GM19023 (cell line): ENCODE data around the gene TUBGCP5.
"Not testable (repeated sequence)": the region's sequence is repeated elsewhere in the genome, so short reads cannot be mapped to it uniquely, and the experiment has no call there.

Experiments
- ATAC-seq: cut with Tn5 transposase; IDR thresholded peaks from one replicate; pipeline ENCODE4 v1.9.1; 2021; ENCODE audit warnings: mild to moderate bottlenecking, moderate library complexity; ENCODE audit not compliant: unreplicated experiment

The TUBGCP5 gene

GRCh38 chr15:23043535-23043934 is 4.2 kb upstream of the TUBGCP5 start:
- ATAC-seq = not testable (repeated sequence)

GRCh38 chr15:23041736-23042135 is 2.4 kb upstream of the TUBGCP5 start:
- not testable (repeated sequence) for ATAC-seq

GRCh38 chr15:23039917-23040281 is 530 bp upstream of the TUBGCP5 start:
- ATAC-seq = peak; percentile 17

GRCh38 chr15:23038726-23039142 is 635 bp downstream of the TUBGCP5 start:
- no peak for ATAC-seq

GRCh38 chr15:23035964-23036566 is 3.3 kb downstream of the TUBGCP5 start:
- no peak for ATAC-seq

GRCh38 chr15:23033979-23034378 is 5.4 kb downstream of the TUBGCP5 start:
- ATAC-seq = no peak

- ATAC-seq = no peak
These were observed 13.2 kb downstream of the TUBGCP5 start for GRCh38 chr15:23026218-23026617.

- no peak for ATAC-seq
These were observed 17.2 kb downstream of the TUBGCP5 start for GRCh38 chr15:23022156-23022555.

GRCh38 chr15:23014394-23015000 is 24.9 kb downstream of the TUBGCP5 start:
- no peak for ATAC-seq

GRCh38 chr15:23013681-23014080 is 25.7 kb downstream of the TUBGCP5 start:
- no peak for ATAC-seq

GRCh38 chr15:23012616-23013015 is 26.8 kb downstream of the TUBGCP5 start:
- not testable (repeated sequence) for ATAC-seq

GRCh38 chr15:23003736-23004135 is 35.6 kb downstream of the TUBGCP5 start:
- ATAC-seq = no peak

GRCh38 chr15:23002920-23003319 is 36.4 kb downstream of the TUBGCP5 start:
- ATAC-seq = no peak

- ATAC-seq = no peak
These were observed 43.6 kb downstream of the TUBGCP5 start for GRCh38 chr15:22995795-22996194.

GRCh38 chr15:22992024-22992326 is 47.4 kb downstream of the TUBGCP5 start:
- ATAC-seq = no peak

GRCh38 chr15:22989576-22990477 is 49.5 kb downstream of the TUBGCP5 start:
- ATAC-seq = no peak

- no peak for ATAC-seq
These were observed 50.6 kb downstream of the TUBGCP5 start for GRCh38 chr15:22988811-22989210.

- not testable (repeated sequence) for ATAC-seq
These were observed 57.4 kb downstream of the TUBGCP5 start for GRCh38 chr15:22981931-22982330.

- no peak for ATAC-seq
These were observed 58.1 kb downstream of the TUBGCP5 start for GRCh38 chr15:22981051-22981840.

- peak; percentile 65 for ATAC-seq
These were observed 58.9 kb downstream of the TUBGCP5 start, which contains the start of gene CYFIP1 for GRCh38 chr15:22980189-22981050. Gene CYFIP1 (minus strand): TSS chr15:22980368. CDS start chr15:22947285, 33,083 bp downstream.
